ENCODE measurements around the gene CDK2AP2. TPM values are rescaled to one million over a fixed set of nuclear protein-coding genes. Genes with fewer than 3 reads are reported as not detected.

The CDK2AP2 gene
- total RNA-seq, 4 donors from 2014 or later, result 29.1 to 69.3 (median 53.9) TPM

DNA sequence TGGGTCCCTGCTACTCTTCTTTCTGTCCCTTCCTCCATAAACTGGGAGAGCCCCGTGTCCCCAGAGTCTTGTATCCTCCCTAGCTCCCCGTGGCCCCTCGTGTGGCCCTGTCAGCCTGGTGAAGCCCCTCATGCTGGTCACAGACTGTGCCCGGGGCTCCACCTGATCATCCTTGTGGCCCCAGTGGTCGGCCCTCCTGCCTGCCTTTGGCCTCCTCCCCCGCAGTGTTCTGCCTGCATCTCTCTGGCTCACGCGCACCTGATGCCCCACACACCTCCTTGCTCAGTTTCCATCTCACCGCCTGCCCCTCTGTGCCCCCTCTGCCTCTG lies 16.5 kb upstream of the CDK2AP2 start:
- no peak overlapping the region for H3K4me3 ChIP-seq
- 87 to 94% methylated on average over 6 to 9 of the region's 9 CpGs for WGBS, 2 donors (ENCODE audit: low coverage in 1 of 2)
- no peak for TF ChIP-seq EP300 (IDR thresholded peaks at IDR 0.05)
- TF ChIP-seq POLR2AphosphoS5 (IDR thresholded peaks at IDR 0.05), result no peak
- no peak for TF ChIP-seq POLR2A (IDR thresholded peaks at IDR 0.05)
- no peak for TF ChIP-seq CTCF (IDR thresholded peaks at IDR 0.05)
- H3K27ac ChIP-seq, result no peak overlapping the region
- H3K9me3 ChIP-seq, result no peaks in the 10 kb centered on the region
- H3K36me3 ChIP-seq, result no peaks in the 10 kb centered on the region
- no peak for ATAC-seq
- peaks cover 30% of the 10 kb centered on the region for H3K27me3 ChIP-seq
- no peaks in the 10 kb centered on the region for H3K4me1 ChIP-seq

DNA sequence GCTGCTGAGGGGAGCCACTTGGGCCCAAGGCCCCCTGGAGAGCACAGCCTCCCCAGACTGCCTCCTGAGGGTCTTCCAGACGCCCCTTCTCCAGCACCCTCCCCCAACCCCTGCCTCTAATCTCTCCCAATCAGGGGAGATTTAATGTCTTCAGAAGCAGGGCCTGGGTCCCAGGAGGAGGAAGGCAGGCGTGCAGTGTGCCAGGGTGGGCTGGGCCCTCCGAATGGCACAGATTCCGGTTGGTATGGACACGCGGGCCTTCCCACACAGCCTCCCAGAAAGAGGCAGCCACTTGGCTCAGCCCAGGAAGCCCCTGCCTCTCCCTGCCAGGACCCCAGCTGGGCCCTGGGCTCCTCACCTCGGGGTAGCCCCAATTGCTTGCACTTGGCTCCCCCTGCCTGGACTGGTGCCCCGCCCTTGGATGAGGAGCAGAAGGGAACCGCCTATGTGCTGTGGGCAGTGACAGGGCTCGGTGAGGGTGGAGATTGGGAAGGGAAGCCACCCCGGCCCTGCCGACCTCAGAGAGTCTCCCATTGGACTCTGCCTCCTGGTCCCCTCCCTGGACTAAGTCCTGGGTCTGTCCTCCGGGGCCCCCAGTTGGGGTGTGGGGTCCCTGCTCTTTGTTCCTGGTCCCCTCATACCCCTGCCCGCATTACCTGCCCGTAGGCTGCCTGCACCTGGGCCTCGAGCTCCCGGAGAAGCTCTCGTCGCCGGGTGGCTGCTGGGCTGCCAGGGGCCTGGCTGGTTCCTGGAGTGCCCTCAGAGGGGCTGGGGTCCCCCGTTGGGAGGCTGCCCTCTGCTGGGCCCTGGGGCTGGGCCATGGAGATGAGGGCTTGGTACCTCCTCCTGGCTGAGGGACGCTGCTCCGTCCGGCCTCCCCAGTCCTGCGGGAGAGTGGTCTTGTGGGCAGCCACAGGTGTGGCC lies 15.9 kb upstream of the CDK2AP2 start:
- WGBS, 2 donors (ENCODE audit: low coverage in 1 of 2), result 100% methylated on average over 1 of the region's 25 CpGs; no CpG with 5 or more reads in 1 of the 2 donors
- TF ChIP-seq POLR2A (IDR thresholded peaks at IDR 0.05) (no peak), CTCF (IDR thresholded peaks at IDR 0.05) (no peak), EP300 (IDR thresholded peaks at IDR 0.05) (no peak), POLR2AphosphoS5 (IDR thresholded peaks at IDR 0.05) (no peak)
- Histone ChIP-seq H3K27me3 (peaks cover 30% of the 10 kb centered on the region), H3K27ac (no peak overlapping the region), H3K4me1 (no peaks in the 10 kb centered on the region), H3K36me3 (no peaks in the 10 kb centered on the region), H3K9me3 (no peaks in the 10 kb centered on the region), H3K4me3 (no peak overlapping the region)
- ATAC-seq, result no peak

GRCh38 chr11:67522844-67523555 lies 15.0 kb upstream of the CDK2AP2 start, which contains the start of gene CABP2:
TSS of gene CABP2 (minus strand) at chr11:67523446. CDS start at chr11:67523326, 120 bp downstream.
- H3K9me3 ChIP-seq, result no peaks in the 10 kb centered on the region
- peaks cover 30% of the 10 kb centered on the region for H3K27me3 ChIP-seq
- H3K4me1 ChIP-seq, result no peaks in the 10 kb centered on the region
- H3K36me3 ChIP-seq, result no peaks in the 10 kb centered on the region
- H3K27ac ChIP-seq, result no peak within 1 kb of the TSS
- WGBS, 2 donors (ENCODE audit: low coverage in 1 of 2), result no CpG with 5 or more reads among the region's 23 CpGs
- ATAC-seq, result no peak
- TF ChIP-seq POLR2A (IDR thresholded peaks at IDR 0.05) (no peak), POLR2AphosphoS5 (IDR thresholded peaks at IDR 0.05) (no peak)
- H3K4me3 ChIP-seq, result no peak within 1 kb of the TSS

GRCh38 chr11:67522338-67522737 lies 14.4 kb upstream of the CDK2AP2 start:
- Histone ChIP-seq H3K27me3 (peaks cover 30% of the 10 kb centered on the region), H3K4me1 (no peaks in the 10 kb centered on the region), H3K36me3 (no peaks in the 10 kb centered on the region), H3K27ac (no peak overlapping the region), H3K4me3 (no peak overlapping the region), H3K9me3 (no peaks in the 10 kb centered on the region)
- WGBS, 2 donors (ENCODE audit: low coverage in 1 of 2), result 80% methylated on average over 1 of the region's 15 CpGs; no CpG with 5 or more reads in 1 of the 2 donors
- no peak for ATAC-seq
- TF ChIP-seq CTCF (IDR thresholded peaks at IDR 0.05) (no peak), EP300 (IDR thresholded peaks at IDR 0.05) (no peak), POLR2AphosphoS5 (IDR thresholded peaks at IDR 0.05) (no peak), POLR2A (IDR thresholded peaks at IDR 0.05) (no peak)

DNA sequence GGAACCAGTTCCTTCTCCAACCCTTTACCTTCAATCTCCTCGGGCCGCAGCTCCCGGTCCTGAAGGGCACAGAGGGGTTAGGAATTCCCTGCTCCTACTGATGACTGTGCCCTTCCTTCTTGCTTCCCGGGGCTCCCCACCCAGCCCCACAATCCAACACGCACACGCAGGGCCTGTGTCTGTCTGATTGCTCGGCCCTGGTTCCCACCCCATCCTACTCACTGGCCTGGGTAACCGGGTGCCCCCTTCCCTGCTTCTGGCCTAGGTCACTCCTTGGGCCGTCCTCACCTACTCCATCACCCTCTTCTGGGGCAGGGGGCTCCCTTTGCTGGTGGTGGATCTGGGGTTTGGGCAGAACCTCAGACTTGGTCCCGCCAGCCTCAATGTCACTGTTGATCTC lies 14.0 kb upstream of the CDK2AP2 start:
- no peak for ATAC-seq
- Histone ChIP-seq H3K4me1 (no peaks in the 10 kb centered on the region), H3K4me3 (no peak overlapping the region), H3K27ac (no peak overlapping the region), H3K36me3 (no peaks in the 10 kb centered on the region), H3K9me3 (no peaks in the 10 kb centered on the region), H3K27me3 (peaks cover 30% of the 10 kb centered on the region)
- TF ChIP-seq EP300 (IDR thresholded peaks at IDR 0.05), result no peak
- no peak for TF ChIP-seq CTCF (IDR thresholded peaks at IDR 0.05)
- no peak for TF ChIP-seq POLR2AphosphoS5 (IDR thresholded peaks at IDR 0.05)
- no peak for TF ChIP-seq POLR2A (IDR thresholded peaks at IDR 0.05)
- WGBS, 2 donors (ENCODE audit: low coverage in 1 of 2), result 86 to 93% methylated on average over 3 to 7 of the region's 10 CpGs
